ENCODE measurements around the gene CLDN16. TPM values are rescaled to one million over a fixed set of nuclear protein-coding genes. Genes with fewer than 3 reads are reported as not detected.

Gene CLDN16
- total and polyA plus RNA-seq, 2 experiments from 2014 or later = 0.11 TPM; not detected in 1

DNA sequence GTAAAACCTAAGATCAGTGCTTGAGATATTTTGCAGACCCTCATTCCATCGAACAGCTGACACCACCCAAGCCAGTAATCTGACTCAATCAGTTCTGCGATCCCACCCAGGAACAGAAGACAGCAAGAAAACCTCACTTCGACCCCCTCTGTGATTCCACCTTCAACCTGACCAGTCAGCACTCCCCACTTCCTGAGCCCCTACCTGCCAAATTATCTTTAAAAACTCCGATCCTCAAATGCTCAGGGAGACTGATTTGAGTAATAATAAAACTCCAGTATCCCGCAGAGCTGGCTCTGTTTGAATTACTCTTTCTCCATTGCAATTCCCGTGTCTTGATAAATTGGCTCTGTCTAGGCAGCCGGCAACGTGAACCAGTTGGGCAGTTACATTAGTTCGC, 25.7 kb upstream of the CLDN16 start:
- no peaks in the 10 kb centered on the region for H3F3A ChIP-seq (ENCODE audit: insufficient read depth)
- no peaks in the 10 kb centered on the region for H3K79me2 ChIP-seq (ENCODE audit: insufficient read depth)
- H2AFZ ChIP-seq = no peak overlapping the region
- H3K27ac ChIP-seq = no peak overlapping the region
- 67 to 70% methylated on average over 9 of the region's 9 CpGs for WGBS, 2 experiments (ENCODE audit: low coverage in 1 of 2, low lambda C conversion rate in 2 of 2, missing lambda C conversion rate in 2 of 2)
- no peak for DNase-seq
- no peaks in the 10 kb centered on the region for H4K20me1 ChIP-seq (ENCODE audit: insufficient read depth)
- no peak overlapping the region for H3K4me2 ChIP-seq (ENCODE audit: unreplicated experiment)
- no peak overlapping the region for H3K4me3 ChIP-seq
- in situ Hi-C loops (cut with MboI) = no loop called here
- TF ChIP-seq EZH2phosphoT487 (IDR thresholded peaks at IDR 0.05; ENCODE audit: insufficient read depth, low read depth) = no peak
- no peak for TF ChIP-seq EZH2 (IDR thresholded peaks at IDR 0.05; ENCODE audit: insufficient read depth, poor library complexity, severe bottlenecking)
- no peaks in the 10 kb centered on the region for H3K36me3 ChIP-seq (ENCODE audit: low read depth)
- no peaks in the 10 kb centered on the region for H3K27me3 ChIP-seq (replicated peaks; ENCODE audit: insufficient read depth)
- H3K9me3 ChIP-seq (ENCODE audit: low read depth) = no peaks in the 10 kb centered on the region
- no peak overlapping the region for H3K9ac ChIP-seq
- H3K4me1 ChIP-seq (ENCODE audit: insufficient read depth) = no peaks in the 10 kb centered on the region
- peaks cover 4% of the 10 kb centered on the region; the same call in 1 of the 2 replicates for H3K9me2 ChIP-seq (ENCODE audit: insufficient read depth)

DNA sequence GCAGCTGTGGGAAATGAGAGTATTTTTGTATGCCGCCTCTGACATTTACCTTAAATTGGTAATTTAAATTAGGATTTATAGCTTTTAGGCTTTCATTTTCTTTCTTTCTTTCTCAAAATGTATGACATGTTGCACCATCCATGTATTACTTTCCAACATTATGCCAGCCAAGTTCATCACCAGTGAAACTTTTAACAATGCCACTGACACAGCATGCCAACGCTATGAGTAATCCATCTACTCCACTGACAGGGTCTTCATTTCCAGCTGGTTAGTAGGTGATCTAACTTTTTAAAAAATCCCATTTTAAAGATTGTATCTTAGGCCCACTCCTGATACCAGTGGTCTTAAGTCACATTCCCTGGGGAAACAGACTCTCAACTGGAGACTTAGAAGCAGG, 21.8 kb upstream of the CLDN16 start:
- DNase-seq = peak; percentile 46
- no peak overlapping the region for H3K27ac ChIP-seq
- H3K27me3 ChIP-seq (replicated peaks; ENCODE audit: insufficient read depth) = no peaks in the 10 kb centered on the region
- 74 to 83% methylated on average over 2 of the region's 2 CpGs for WGBS, 2 experiments (ENCODE audit: low coverage in 1 of 2, low lambda C conversion rate in 2 of 2, missing lambda C conversion rate in 2 of 2)
- TF ChIP-seq EZH2phosphoT487 (IDR thresholded peaks at IDR 0.05; ENCODE audit: insufficient read depth, low read depth) = no peak
- no peak for TF ChIP-seq EZH2 (IDR thresholded peaks at IDR 0.05; ENCODE audit: insufficient read depth, poor library complexity, severe bottlenecking)
- H3F3A ChIP-seq (ENCODE audit: insufficient read depth) = no peaks in the 10 kb centered on the region
- H3K79me2 ChIP-seq (ENCODE audit: insufficient read depth) = no peaks in the 10 kb centered on the region
- in situ Hi-C loops (cut with MboI) = no loop called here
- H3K9me3 ChIP-seq (ENCODE audit: low read depth) = no peaks in the 10 kb centered on the region
- H4K20me1 ChIP-seq (ENCODE audit: insufficient read depth) = no peaks in the 10 kb centered on the region
- H3K4me2 ChIP-seq (ENCODE audit: unreplicated experiment) = no peak overlapping the region
- no peak overlapping the region for H3K9ac ChIP-seq
- H3K4me3 ChIP-seq = no peak overlapping the region
- H2AFZ ChIP-seq = no peak overlapping the region
- no peaks in the 10 kb centered on the region for H3K36me3 ChIP-seq (ENCODE audit: low read depth)
- H3K9me2 ChIP-seq (ENCODE audit: insufficient read depth) = peaks cover 4% of the 10 kb centered on the region; the same call in 1 of the 2 replicates
- H3K4me1 ChIP-seq (ENCODE audit: insufficient read depth) = no peaks in the 10 kb centered on the region

- in situ Hi-C loops (cut with MboI) = no loop called here
- no peak for DNase-seq
- Histone ChIP-seq H3K27ac (no peak overlapping the region), H3K9ac (no peak overlapping the region), H3F3A (ENCODE audit: insufficient read depth) (no peaks in the 10 kb centered on the region), H3K4me2 (ENCODE audit: unreplicated experiment) (no peak overlapping the region), H3K79me2 (ENCODE audit: insufficient read depth) (no peaks in the 10 kb centered on the region), H4K20me1 (ENCODE audit: insufficient read depth) (no peaks in the 10 kb centered on the region), H3K4me3 (no peak overlapping the region), H3K36me3 (ENCODE audit: low read depth) (no peaks in the 10 kb centered on the region), H3K27me3 (replicated peaks; ENCODE audit: insufficient read depth) (no peaks in the 10 kb centered on the region), H3K9me3 (ENCODE audit: low read depth) (no peaks in the 10 kb centered on the region), H2AFZ (no peak overlapping the region), H3K9me2 (ENCODE audit: insufficient read depth) (peaks cover 4% of the 10 kb centered on the region; the same call in 1 of the 2 replicates), H3K4me1 (ENCODE audit: insufficient read depth) (no peaks in the 10 kb centered on the region)
- no peak for TF ChIP-seq EZH2phosphoT487 (IDR thresholded peaks at IDR 0.05; ENCODE audit: insufficient read depth, low read depth)
- TF ChIP-seq EZH2 (IDR thresholded peaks at IDR 0.05; ENCODE audit: insufficient read depth, poor library complexity, severe bottlenecking) = no peak
These were observed 19.1 kb upstream of the CLDN16 start for GRCh38 chr3:190368881-190369280.

DNA sequence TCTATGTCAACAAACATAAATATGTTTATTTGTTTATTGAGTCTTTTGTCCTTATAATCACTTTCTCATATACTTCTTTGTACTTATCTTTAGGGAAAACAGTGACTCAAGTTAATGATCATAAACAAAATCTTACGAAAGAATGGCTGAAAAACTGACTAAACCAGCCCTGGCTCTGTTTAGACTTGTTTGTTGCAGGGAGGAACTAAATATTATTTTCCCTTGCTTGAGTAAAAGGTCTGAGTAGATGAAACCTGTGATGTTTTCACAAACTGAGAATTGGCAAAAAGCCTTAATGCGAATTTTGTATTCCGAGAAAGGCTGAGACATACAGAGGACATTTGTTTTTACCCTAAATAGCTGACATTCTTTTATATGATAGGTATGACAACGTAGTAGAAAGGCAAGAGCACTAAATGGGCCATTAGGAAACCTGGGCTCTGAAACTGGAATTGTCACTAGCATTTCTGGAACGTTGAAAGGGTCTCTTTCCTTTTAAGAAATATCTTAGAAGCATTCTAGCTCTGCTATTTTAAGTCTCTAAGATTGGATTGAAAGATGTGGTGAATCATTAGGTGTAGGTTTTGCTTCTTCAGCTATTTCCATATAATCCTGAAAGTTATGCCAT, 18.2 kb upstream of the CLDN16 start:
- Histone ChIP-seq H3K4me3 (no peak overlapping the region), H3F3A (ENCODE audit: insufficient read depth) (no peaks in the 10 kb centered on the region), H3K9me2 (ENCODE audit: insufficient read depth) (peaks cover 4% of the 10 kb centered on the region; the same call in 1 of the 2 replicates), H3K4me2 (ENCODE audit: unreplicated experiment) (no peak overlapping the region), H3K9me3 (ENCODE audit: low read depth) (no peaks in the 10 kb centered on the region), H3K27me3 (replicated peaks; ENCODE audit: insufficient read depth) (no peaks in the 10 kb centered on the region), H3K4me1 (ENCODE audit: insufficient read depth) (no peaks in the 10 kb centered on the region), H3K9ac (no peak overlapping the region), H4K20me1 (ENCODE audit: insufficient read depth) (no peaks in the 10 kb centered on the region), H3K36me3 (ENCODE audit: low read depth) (no peaks in the 10 kb centered on the region), H3K27ac (no peak overlapping the region), H2AFZ (no peak overlapping the region), H3K79me2 (ENCODE audit: insufficient read depth) (no peaks in the 10 kb centered on the region)
- WGBS, 2 experiments (ENCODE audit: low coverage in 1 of 2, low lambda C conversion rate in 2 of 2, missing lambda C conversion rate in 2 of 2) = 72 to 82% methylated on average over 5 of the region's 5 CpGs
- peak; percentile 4 for DNase-seq
- in situ Hi-C loops (cut with MboI) = no loop called here
- TF ChIP-seq EZH2 (IDR thresholded peaks at IDR 0.05; ENCODE audit: insufficient read depth, poor library complexity, severe bottlenecking) (no peak), EZH2phosphoT487 (IDR thresholded peaks at IDR 0.05; ENCODE audit: insufficient read depth, low read depth) (no peak)

All from GM23248 (cell line).